Ascending aorta (tissue), 2 donors: ENCODE results near the gene CSK. TPM values are rescaled to one million over a fixed set of nuclear protein-coding genes. Genes with fewer than 3 reads are reported as not detected.

Experiments
- DNase-seq, 2 donors: peaks; one replicate each; pipeline ENCODE4 v3.0.0-alpha.2; 2019; ENCODE audit warnings: low spot score in 2 of 2
- H3K27ac ChIP-seq, 2 donors: fragments of 200-600 bp; sonication (generic); one replicate each; pipeline ENCODE4 v1.5.1; 2016 to 2017; ENCODE audit warnings: mild to moderate bottlenecking in 1 of 2
- H3K27me3 ChIP-seq: fragments of 200-600 bp; sonication (generic); one replicate; pipeline ENCODE4 v1.5.1; 2017
- H3K36me3 ChIP-seq, 2 donors: fragments of 200-600 bp; sonication (generic); one replicate each; pipeline ENCODE4 v1.5.1; 2016
- H3K4me1 ChIP-seq, 2 donors: fragments of 200-600 bp; sonication (generic); one replicate each; pipeline ENCODE4 v1.5.1; 2016 to 2017; ENCODE audit warnings: mild to moderate bottlenecking in 1 of 2
- H3K4me3 ChIP-seq, 2 donors: fragments of 200-600 bp; sonication (generic); one replicate each; pipeline ENCODE4 v1.5.1; 2016 to 2017; ENCODE audit warnings: mild to moderate bottlenecking in 1 of 2
- H3K9me3 ChIP-seq, 2 donors: fragments of 200-600 bp; sonication (generic); one replicate each; pipeline ENCODE4 v1.5.1; 2016
- intact Hi-C: fragments of 100-400 bp; cut with DNase I; formaldehyde crosslinking; loops from one replicate; pipeline ENCODE4 v1.15.1; 2023
- total RNA-seq: library from RNA; depleted of rRNA; stranded (reverse); fragments of >200 nt; gene quantifications from one replicate; pipeline ENCODE4 v1.1.0, GENCODE V29; 2016
- TF ChIP-seq, protein P1 (sequence below), 3 experiments: fragments of 200-600 bp in 2 of 3; fragments of 450-650 bp in 1 of 3; sonication (generic) in 2 of 3; IDR thresholded peaks; one replicate each; pipeline ENCODE4 v1.5.1; 2016 to 2019; ENCODE audit warnings: antibody characterized with exemption in 3 of 3, mild to moderate bottlenecking in 1 of 3, moderate library complexity in 1 of 3

CSK gene
- total RNA-seq, 1 donor from 2014 or later, result 31.0 TPM

DNA sequence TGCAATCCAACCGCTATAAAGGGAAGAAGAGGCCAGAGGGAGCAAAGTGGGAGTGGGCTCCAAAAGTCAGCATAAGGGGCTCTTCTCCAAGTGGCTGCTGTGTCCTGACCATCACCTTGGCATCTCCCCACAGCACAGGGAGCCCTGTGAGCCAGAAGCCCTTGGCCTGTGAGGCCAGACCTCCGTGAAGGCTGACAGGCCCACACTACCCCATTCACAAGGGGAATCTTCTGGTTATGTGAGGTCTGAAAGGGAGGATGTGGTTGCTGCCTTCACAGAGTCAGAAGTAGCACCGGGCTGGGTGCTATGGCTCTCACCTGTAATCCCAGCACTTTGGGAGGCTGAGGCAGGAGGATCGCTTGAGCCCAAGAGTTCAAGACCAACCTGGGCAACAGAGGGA, 63.7 kb downstream of the CSK start:
- Histone ChIP-seq H3K27ac (no peak overlapping the region), H3K9me3 (no peaks in the 10 kb centered on the region), H3K36me3 (peaks cover 39 to 41% of the 10 kb centered on the region in 2 donors), H3K27me3 (no peaks in the 10 kb centered on the region), H3K4me1 (peaks cover 4 to 7% of the 10 kb centered on the region in 2 donors), H3K4me3 (no peak overlapping the region)
- no peak for DNase-seq
- TF ChIP-seq, protein P1, sequence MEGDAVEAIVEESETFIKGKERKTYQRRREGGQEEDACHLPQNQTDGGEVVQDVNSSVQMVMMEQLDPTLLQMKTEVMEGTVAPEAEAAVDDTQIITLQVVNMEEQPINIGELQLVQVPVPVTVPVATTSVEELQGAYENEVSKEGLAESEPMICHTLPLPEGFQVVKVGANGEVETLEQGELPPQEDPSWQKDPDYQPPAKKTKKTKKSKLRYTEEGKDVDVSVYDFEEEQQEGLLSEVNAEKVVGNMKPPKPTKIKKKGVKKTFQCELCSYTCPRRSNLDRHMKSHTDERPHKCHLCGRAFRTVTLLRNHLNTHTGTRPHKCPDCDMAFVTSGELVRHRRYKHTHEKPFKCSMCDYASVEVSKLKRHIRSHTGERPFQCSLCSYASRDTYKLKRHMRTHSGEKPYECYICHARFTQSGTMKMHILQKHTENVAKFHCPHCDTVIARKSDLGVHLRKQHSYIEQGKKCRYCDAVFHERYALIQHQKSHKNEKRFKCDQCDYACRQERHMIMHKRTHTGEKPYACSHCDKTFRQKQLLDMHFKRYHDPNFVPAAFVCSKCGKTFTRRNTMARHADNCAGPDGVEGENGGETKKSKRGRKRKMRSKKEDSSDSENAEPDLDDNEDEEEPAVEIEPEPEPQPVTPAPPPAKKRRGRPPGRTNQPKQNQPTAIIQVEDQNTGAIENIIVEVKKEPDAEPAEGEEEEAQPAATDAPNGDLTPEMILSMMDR (IDR thresholded peaks at IDR 0.05), result no peak
- intact Hi-C loops, result no loop called here

DNA sequence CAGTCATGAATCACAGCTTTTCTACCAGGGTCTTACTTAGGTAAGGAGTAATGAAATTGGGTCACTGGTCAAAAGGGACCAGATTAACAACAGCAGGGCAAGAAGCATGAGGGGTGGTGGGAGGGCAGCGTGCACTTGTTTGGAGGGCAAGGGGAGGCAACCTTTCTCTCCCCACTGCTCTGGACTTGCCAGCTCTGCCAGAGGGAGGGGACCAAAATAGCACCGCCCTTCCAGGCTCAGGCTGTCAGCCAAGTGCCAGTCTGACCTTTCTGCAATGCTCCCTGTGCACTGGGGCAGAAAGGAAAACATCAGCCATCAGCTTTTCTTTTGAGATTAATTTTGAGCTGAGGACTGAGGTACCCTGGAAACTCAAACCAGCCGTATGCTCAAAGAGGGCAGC, 65.6 kb downstream of the CSK start:
- TF ChIP-seq, protein P1 (IDR thresholded peaks at IDR 0.05), result no peak
- Histone ChIP-seq H3K9me3 (no peaks in the 10 kb centered on the region), H3K27me3 (no peaks in the 10 kb centered on the region), H3K4me3 (no peak overlapping the region), H3K27ac (no peak overlapping the region), H3K4me1 (peaks cover 0 to under 1% of the 10 kb centered on the region in 2 donors), H3K36me3 (peaks cover 58 to 59% of the 10 kb centered on the region in 2 donors)
- DNase-seq, result no peak
- intact Hi-C loops, result no loop called here

DNA sequence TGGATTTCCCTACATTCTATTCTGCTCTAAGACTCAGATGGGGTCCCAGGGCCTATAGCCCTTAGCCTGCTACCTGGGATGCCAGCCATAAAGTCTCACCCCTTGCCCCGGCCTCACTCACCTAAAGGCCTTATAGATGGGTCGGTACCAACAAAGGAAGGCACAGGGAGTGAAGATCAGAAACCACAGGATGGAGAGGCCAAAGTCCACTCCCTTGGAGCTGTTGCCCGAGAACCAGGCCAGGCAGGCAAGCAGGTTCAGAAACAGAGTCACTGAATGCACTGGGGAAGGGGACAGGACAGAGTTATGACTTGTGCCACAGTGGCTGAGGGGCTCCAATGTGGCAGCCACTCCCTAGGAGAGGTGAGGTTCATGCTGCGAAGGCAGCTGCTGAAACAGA, 68.5 kb downstream of the CSK start:
- Histone ChIP-seq H3K27ac (no peak overlapping the region), H3K4me3 (no peak overlapping the region), H3K9me3 (no peaks in the 10 kb centered on the region), H3K36me3 (peaks cover 64 to 78% of the 10 kb centered on the region in 2 donors), H3K27me3 (no peaks in the 10 kb centered on the region), H3K4me1 (no peaks in the 10 kb centered on the region)
- intact Hi-C loops, result no loop called here
- TF ChIP-seq, protein P1 (IDR thresholded peaks at IDR 0.05), result no peak
- no peak for DNase-seq

DNA sequence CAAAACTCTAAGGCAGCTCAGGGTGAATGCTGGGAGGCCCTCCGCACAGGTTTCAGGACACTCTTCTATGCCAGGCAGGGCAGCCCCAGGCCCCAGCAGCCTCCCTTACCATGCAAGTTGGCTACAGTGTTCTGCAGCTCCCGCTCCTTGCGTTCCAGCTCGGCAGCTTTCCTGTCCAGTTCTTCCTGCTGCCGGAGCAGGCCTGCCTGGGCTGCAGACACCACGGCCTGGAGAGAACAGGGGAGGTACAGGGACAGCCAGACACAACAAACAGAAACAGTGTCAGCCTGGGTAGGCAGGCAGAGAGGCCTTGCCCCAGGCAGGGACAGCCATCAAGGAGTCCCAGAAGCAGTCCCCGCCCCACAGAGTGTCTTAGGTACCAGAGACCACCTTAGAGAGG, 70.1 kb downstream of the CSK start:
- intact Hi-C loops, result no loop called here
- no peak overlapping the region for H3K27ac ChIP-seq
- no peak for DNase-seq
- no peaks in the 10 kb centered on the region for H3K4me1 ChIP-seq
- TF ChIP-seq, protein P1 (IDR thresholded peaks at IDR 0.05), result no peak
- no peak overlapping the region for H3K4me3 ChIP-seq
- H3K27me3 ChIP-seq, result no peaks in the 10 kb centered on the region
- H3K36me3 ChIP-seq, result peaks cover 65 to 74% of the 10 kb centered on the region in 2 donors
- no peaks in the 10 kb centered on the region for H3K9me3 ChIP-seq

Other genes with a start within 250 kb of the CSK start
- gene ARID3B, start 240.9 kb upstream of the CSK start, total RNA-seq, result 13.3 TPM
- 154 TPM for gene CLK3, start 166.2 kb upstream of the CSK start, total RNA-seq
- 8.8 TPM for gene EDC3, start 86.1 kb upstream of the CSK start, total RNA-seq
- gene CYP1A1, start 56.6 kb upstream of the CSK start, total RNA-seq, result 10.3 TPM
- not detected for gene CYP1A2, start 33.2 kb upstream of the CSK start, total RNA-seq
- gene LMAN1L, start 30.8 kb downstream of the CSK start, total RNA-seq, result not detected
- not detected for gene CPLX3, start 44.5 kb downstream of the CSK start, total RNA-seq
- 54.0 TPM for gene ULK3, start 61.1 kb downstream of the CSK start, total RNA-seq
- 90.8 TPM for gene SCAMP2, start 91.3 kb downstream of the CSK start, total RNA-seq
- gene MPI, start 108.0 kb downstream of the CSK start, total RNA-seq, result 118 TPM
- 17.5 TPM for gene FAM219B, start 124.8 kb downstream of the CSK start, total RNA-seq
- gene COX5A, start 156.0 kb downstream of the CSK start, total RNA-seq, result 83.5 TPM
- gene RPP25, start 174.7 kb downstream of the CSK start, total RNA-seq, result 28.4 TPM
- gene SCAMP5, start 213.5 kb downstream of the CSK start, total RNA-seq, result 0.43 TPM
- gene PPCDC, start 241.5 kb downstream of the CSK start, total RNA-seq, result 8.9 TPM